Tibial artery (tissue), 4 donors: ENCODE results near the gene RNF112.
A peak's percentile ranks its signal among the peaks of the same experiment; 100 is the strongest.

Experiments
- DNase-seq, 2 donors: peaks; one replicate each; pipeline ENCODE4 v3.0.0-alpha.2; 2019
- H3K27ac ChIP-seq, 2 donors: fragments of 200-600 bp; sonication (generic) in 1 of 2; 1 replicate in 1 of 2; 2 replicates in 1 of 2; pipeline ENCODE4 v1.5.1; 2018 to 2019; ENCODE audit warnings: mild to moderate bottlenecking in 1 of 2
- H3K27me3 ChIP-seq, 2 donors: fragments of 200-600 bp; sonication (generic) in 1 of 2; one replicate each; pipeline versions ENCODE4 v1.5.1 to v1.6.0; 2016 to 2019
- H3K36me3 ChIP-seq, 3 donors: fragments of 200-600 bp; sonication (generic) in 2 of 3; one replicate each; pipeline ENCODE4 v1.5.1; 2016 to 2019; ENCODE audit warnings: mild to moderate bottlenecking in 2 of 3
- H3K4me1 ChIP-seq, 4 donors: fragments of 200-600 bp; sonication (generic) in 2 of 4; 1 replicate in 3 of 4; 2 replicates in 1 of 4; pipeline ENCODE4 v1.5.1; 2016 to 2019
- H3K4me3 ChIP-seq, 2 donors: fragments of 200-600 bp; sonication (generic) in 1 of 2; 1 replicate in 1 of 2; 2 replicates in 1 of 2; pipeline ENCODE4 v1.5.1; 2018 to 2019; ENCODE audit warnings: mild to moderate bottlenecking in 2 of 2
- H3K9me3 ChIP-seq, 3 donors: fragments of 200-600 bp; sonication (generic) in 1 of 3; one replicate each; pipeline ENCODE4 v1.5.1; 2016 to 2019
- intact Hi-C: fragments of 100-400 bp; cut with DNase I; formaldehyde crosslinking; loops from one replicate; pipeline ENCODE4 v1.15.0; 2023; ENCODE audit warnings: low total_unique reads
- TF ChIP-seq, protein P1 (sequence below), 2 experiments: fragments of 200-600 bp in 1 of 2; fragments of 450-650 bp in 1 of 2; IDR thresholded peaks; one replicate each; pipeline ENCODE4 v1.5.1; 2017 to 2019; ENCODE audit warnings: antibody characterized with exemption in 2 of 2, mild to moderate bottlenecking in 1 of 2, moderate library complexity in 1 of 2

RNF112 gene, protein sequence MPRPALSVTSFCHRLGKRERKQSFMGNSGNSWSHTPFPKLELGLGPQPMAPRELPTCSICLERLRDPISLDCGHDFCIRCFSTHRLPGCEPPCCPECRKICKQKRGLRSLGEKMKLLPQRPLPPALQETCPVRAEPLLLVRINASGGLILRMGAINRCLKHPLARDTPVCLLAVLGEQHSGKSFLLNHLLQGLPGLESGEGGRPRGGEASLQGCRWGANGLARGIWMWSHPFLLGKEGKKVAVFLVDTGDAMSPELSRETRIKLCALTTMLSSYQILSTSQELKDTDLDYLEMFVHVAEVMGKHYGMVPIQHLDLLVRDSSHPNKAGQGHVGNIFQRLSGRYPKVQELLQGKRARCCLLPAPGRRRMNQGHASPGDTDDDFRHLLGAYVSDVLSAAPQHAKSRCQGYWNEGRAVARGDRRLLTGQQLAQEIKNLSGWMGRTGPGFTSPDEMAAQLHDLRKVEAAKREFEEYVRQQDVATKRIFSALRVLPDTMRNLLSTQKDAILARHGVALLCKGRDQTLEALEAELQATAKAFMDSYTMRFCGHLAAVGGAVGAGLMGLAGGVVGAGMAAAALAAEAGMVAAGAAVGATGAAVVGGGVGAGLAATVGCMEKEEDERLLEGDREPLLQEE

DNA sequence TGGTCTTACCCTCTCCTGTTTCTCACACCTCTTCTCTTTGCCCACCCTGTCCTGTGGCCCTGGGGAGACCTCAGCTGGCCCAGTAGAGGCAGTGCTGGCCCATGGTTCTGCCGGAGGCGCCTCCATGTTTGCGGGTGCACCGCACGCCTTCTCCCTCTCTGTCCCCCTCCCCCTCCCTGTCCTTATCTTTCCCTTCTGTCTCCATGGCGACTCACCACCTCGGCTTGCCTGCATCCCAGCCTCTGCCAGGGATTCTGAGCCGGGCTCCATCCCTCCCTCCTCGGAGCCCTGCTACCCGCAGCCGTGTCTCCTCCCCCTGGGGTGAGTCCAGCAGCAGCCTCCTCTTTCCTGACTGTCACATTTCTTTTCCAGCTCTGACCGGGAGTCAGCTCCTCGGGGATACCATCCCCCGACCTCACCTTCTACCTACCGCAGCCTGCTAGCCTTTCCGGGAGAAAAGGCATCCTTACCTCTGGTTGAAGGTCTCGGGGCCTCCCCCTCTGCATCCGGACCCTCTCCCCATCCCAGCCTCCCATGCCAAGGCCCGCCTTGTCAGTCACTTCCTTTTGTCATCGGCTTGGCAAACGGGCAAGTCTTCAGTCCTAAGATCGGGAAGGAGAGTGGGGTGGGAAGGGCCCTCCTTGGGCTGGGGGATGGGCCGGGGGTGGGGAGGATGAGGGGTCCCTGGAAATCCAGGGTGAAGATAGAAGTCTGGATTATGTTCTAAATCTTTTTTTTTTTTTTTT is at the start of gene RNF112:
RNF112 (plus strand) TSS at position 358 of the 746 bp plus-strand sequence; CDS start at position 535, 177 bp downstream.
- no peaks in the 10 kb centered on the region for H3K27me3 ChIP-seq
- intact Hi-C loops = loop anchor here (10.0 kb wide), 1 partner anchor 46 kb away; the partner anchor contains the start of gene B9D1
- peaks cover 0 to 18% (median 8%) of the 10 kb centered on the region in 4 donors for H3K4me1 ChIP-seq
- TF ChIP-seq, protein P1, sequence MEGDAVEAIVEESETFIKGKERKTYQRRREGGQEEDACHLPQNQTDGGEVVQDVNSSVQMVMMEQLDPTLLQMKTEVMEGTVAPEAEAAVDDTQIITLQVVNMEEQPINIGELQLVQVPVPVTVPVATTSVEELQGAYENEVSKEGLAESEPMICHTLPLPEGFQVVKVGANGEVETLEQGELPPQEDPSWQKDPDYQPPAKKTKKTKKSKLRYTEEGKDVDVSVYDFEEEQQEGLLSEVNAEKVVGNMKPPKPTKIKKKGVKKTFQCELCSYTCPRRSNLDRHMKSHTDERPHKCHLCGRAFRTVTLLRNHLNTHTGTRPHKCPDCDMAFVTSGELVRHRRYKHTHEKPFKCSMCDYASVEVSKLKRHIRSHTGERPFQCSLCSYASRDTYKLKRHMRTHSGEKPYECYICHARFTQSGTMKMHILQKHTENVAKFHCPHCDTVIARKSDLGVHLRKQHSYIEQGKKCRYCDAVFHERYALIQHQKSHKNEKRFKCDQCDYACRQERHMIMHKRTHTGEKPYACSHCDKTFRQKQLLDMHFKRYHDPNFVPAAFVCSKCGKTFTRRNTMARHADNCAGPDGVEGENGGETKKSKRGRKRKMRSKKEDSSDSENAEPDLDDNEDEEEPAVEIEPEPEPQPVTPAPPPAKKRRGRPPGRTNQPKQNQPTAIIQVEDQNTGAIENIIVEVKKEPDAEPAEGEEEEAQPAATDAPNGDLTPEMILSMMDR (IDR thresholded peaks at IDR 0.05) = peak; percentile 34 to 38
- peak within 1 kb of the TSS; percentile 35 to 41 for H3K4me3 ChIP-seq
- H3K9me3 ChIP-seq = no peaks in the 10 kb centered on the region
- no peaks in the 10 kb centered on the region for H3K36me3 ChIP-seq
- H3K27ac ChIP-seq = peak within 1 kb of the TSS; percentile 31 to 40
- DNase-seq = peak in 1 of 2 donors; percentile 35

DNA sequence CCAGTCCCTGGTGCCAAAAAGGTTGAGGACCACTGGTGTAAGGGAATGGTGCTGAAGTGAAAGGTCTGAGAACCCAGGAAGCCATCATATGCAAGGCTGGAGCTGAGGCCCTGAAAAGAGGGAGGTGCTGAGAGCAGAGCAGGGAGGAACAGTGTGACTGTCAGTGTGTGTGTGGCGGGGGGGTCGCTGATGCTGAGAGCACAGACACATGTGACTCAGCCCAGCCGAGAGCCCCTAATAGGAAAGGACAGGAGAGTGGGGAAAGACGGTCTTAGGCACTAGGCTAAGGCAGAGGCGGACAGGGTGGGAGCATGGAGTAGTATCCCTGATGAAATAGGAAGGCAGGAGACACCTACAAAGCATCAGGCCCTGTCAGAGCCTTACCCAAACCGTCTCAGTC is 49.7 kb upstream of the RNF112 start:
- TF ChIP-seq, protein P1 (IDR thresholded peaks at IDR 0.05) = no peak
- peaks cover 0 to 31% (median 0%) of the 10 kb centered on the region in 3 donors for H3K36me3 ChIP-seq
- no peak overlapping the region for H3K4me3 ChIP-seq
- H3K9me3 ChIP-seq = no peaks in the 10 kb centered on the region
- peaks cover 0 to 23% (median 11%) of the 10 kb centered on the region in 4 donors for H3K4me1 ChIP-seq
- peak overlapping the region; percentile 85 to 95 for H3K27ac ChIP-seq
- H3K27me3 ChIP-seq = no peaks in the 10 kb centered on the region
- DNase-seq = peak; percentile 26 to 64
- intact Hi-C loops = loop anchor here (5.0 to 10.0 kb wide), 2 partner anchors 53 to 401 kb away; partner anchors contain the start of gene RNF112

DNA sequence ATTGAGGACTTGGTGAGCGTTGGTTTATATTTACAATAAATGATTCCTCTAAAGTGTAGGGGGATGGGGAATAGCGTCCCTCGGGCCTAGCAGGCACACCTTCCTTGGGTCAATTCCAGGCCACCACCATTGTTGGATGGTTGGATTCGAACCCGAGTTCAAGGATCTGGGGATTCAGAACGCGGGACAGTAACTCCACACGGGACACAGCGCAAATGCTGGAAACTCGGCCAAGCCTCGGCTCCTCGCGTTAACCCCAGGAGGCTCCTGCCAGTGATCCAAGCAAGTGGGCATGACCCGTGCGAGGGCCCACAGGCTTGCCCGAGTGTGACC is 49.1 kb upstream of the RNF112 start:
- DNase-seq = no peak
- Histone ChIP-seq H3K36me3 (peaks cover 0 to 25% (median 0%) of the 10 kb centered on the region in 3 donors), H3K9me3 (no peaks in the 10 kb centered on the region), H3K27ac (peak overlapping the region; percentile 85 to 95), H3K4me1 (peaks cover 0 to 23% (median 11%) of the 10 kb centered on the region in 4 donors), H3K4me3 (peak overlapping the region; percentile 64 to 92), H3K27me3 (no peaks in the 10 kb centered on the region)
- TF ChIP-seq, protein P1 (IDR thresholded peaks at IDR 0.05) = no peak
- intact Hi-C loops = loop anchor here (5.0 to 10.0 kb wide), 2 partner anchors 53 to 400 kb away; partner anchors contain the start of gene RNF112

DNA sequence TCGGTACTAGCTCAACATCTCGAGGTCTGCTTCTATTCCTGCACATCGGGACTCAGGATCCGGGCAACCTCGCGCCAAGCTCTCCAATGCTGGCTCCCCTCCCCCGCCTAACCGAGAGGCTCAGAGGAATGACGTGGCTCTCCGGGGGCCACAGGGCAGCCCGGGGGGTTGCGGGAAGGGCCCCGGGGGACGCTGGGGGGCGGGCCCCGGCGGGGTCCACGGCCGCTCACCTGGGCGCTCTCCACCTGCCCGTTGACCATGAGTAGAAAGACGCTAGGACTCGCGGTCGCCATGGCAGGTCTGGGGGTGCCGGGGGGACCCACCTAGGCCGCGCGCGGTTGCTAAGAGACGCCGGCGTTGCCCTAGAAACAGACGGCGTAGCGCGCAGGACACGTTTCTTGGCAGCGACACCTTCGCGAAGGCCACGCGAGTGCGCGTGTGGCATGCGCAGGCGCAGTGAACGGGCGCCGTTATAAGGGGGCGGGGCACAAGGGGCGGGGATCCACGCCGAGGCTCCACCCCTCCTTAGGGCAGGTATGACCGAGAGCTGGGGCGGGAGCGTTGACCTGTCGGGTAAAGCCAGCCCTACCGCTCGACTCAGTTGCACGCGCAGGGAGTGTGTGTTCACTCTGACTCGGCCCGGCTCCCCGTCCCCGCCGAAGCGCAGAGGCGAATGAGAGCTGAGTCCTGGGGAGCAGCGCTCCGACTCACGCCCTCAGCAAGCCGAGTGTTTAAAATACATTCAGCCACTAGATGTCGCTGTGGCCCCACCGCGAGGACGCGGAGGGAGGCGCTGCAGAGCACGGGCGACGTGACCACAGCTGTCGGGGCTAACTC is 48.5 kb upstream of the RNF112 start, which contains the start of gene B9D1:
B9D1 (minus strand) TSS at position 447 of the 837 bp plus-strand sequence; CDS start at position 293, 154 bp downstream.
- Histone ChIP-seq H3K4me3 (peak within 1 kb of the TSS; percentile 64 to 92), H3K36me3 (peaks cover 0 to 19% (median 0%) of the 10 kb centered on the region in 3 donors), H3K4me1 (peaks cover 0 to 23% (median 11%) of the 10 kb centered on the region in 4 donors), H3K27me3 (no peaks in the 10 kb centered on the region), H3K9me3 (no peaks in the 10 kb centered on the region), H3K27ac (peak within 1 kb of the TSS; percentile 85 to 95)
- DNase-seq = peak; percentile 89 to 97
- TF ChIP-seq, protein P1 (IDR thresholded peaks at IDR 0.05) = peak; percentile 95 to 99
- intact Hi-C loops = loop anchor here (5.0 to 10.0 kb wide), 2 partner anchors 52 to 400 kb away; partner anchors contain the start of gene RNF112
